Loucy (cell line): ENCODE data around the gene MSL1.

Source experiments
- CTCF ChIP-seq: fragments of 200-600 bp; sonication (generic); conservative IDR thresholded peaks from 2 replicates; pipeline ENCODE4 v1.5.1; 2014; ENCODE audit warnings: mild to moderate bottlenecking, antibody characterized with exemption, low read length
- EZH2phosphoT487 ChIP-seq: fragments of 200-600 bp; IDR thresholded peaks from 2 replicates; pipeline ENCODE4 v1.6.1; 2018; ENCODE audit warnings: antibody characterized with exemption, mild to moderate bottlenecking, moderate library complexity, borderline replicate concordance

GRCh38 chr17:40100419-40100668, 21.4 kb upstream of the MSL1 start, which contains the start of gene NR1D1:
- TF ChIP-seq CTCF (no peak), EZH2phosphoT487 (no peak)
